Calu3 (cell line): ENCODE results near the gene APBB1. TPM values are rescaled to one million over a fixed set of nuclear protein-coding genes. Genes with fewer than 3 reads are reported as not detected.

Experiments used
- BruUV-seq: library from RNA; stranded (reverse); fragments of 400-500 nt; replicated peaks from 2 replicates; lab custom pipeline; 2021; lab: Mats Ljungman, UMichigan
- CTCF ChIA-PET: fragments of 300-600 bp; sonication (Branson Sonifier 250); formaldehyde crosslinking; loops from one replicate; lab custom pipeline; 2022; ENCODE audit warnings: antibody characterized with exemption; lab: Charles Lee
- DNase-seq: peaks from one replicate; pipeline ENCODE4 v3.0.0; 2022
- H3K27ac Mint-ChIP-seq: one replicate; pipeline ENCODE4 v1.8.0; 2022; ENCODE audit warnings: mixed read lengths; ENCODE audit not compliant: unreplicated experiment
- H3K27me3 Mint-ChIP-seq: one replicate; pipeline ENCODE4 v1.8.0; 2022; ENCODE audit warnings: mixed read lengths; ENCODE audit not compliant: unreplicated experiment
- H3K36me3 Mint-ChIP-seq: one replicate; pipeline ENCODE4 v1.8.0; 2022; ENCODE audit warnings: mild to moderate bottlenecking, moderate library complexity, mixed read lengths; ENCODE audit not compliant: insufficient read depth, unreplicated experiment
- H3K4me1 Mint-ChIP-seq: one replicate; pipeline ENCODE4 v1.8.0; 2022; ENCODE audit warnings: mild to moderate bottlenecking, low read depth, mixed read lengths; ENCODE audit not compliant: unreplicated experiment
- H3K4me3 Mint-ChIP-seq: one replicate; pipeline ENCODE4 v1.8.0; 2022; ENCODE audit warnings: mild to moderate bottlenecking, low read depth, moderate library complexity, mixed read lengths; ENCODE audit not compliant: unreplicated experiment
- H3K9me3 Mint-ChIP-seq: one replicate; pipeline ENCODE4 v1.8.0; 2022; ENCODE audit warnings: low read depth, mixed read lengths; ENCODE audit not compliant: unreplicated experiment
- intact Hi-C: fragments of 100-400 bp; cut with micrococcal nuclease; formaldehyde crosslinking; loops from one replicate; pipeline ENCODE4 v1.10.0; 2022; ENCODE audit not compliant: unreplicated experiment
- total RNA-seq: library from RNA; stranded (reverse); gene quantifications from 2 replicates; pipeline ENCODE4 v1.2.3, GENCODE V29; 2022
- TF ChIP-seq, protein P1 (sequence below): fragments of 200-600 bp; IDR thresholded peaks from one replicate; pipeline ENCODE4 v1.8.0; 2022; ENCODE audit warnings: antibody characterized with exemption; ENCODE audit not compliant: unreplicated experiment

APBB1 gene
- total RNA-seq, 1 experiment from 2014 or later: 2.8 TPM

- H3K9me3 Mint-ChIP-seq: no peaks in the 10 kb centered on the region
- H3K4me3 Mint-ChIP-seq: no peak overlapping the region
- no peaks in the 10 kb centered on the region for H3K36me3 Mint-ChIP-seq
- H3K4me1 Mint-ChIP-seq: no peaks in the 10 kb centered on the region
- DNase-seq: no peak
- H3K27me3 Mint-ChIP-seq: peaks cover 18% of the 10 kb centered on the region
- intact Hi-C loops: no loop called here
- no peak overlapping the region for H3K27ac Mint-ChIP-seq
- no TSS peak for BruUV-seq
- TF ChIP-seq, protein P1, sequence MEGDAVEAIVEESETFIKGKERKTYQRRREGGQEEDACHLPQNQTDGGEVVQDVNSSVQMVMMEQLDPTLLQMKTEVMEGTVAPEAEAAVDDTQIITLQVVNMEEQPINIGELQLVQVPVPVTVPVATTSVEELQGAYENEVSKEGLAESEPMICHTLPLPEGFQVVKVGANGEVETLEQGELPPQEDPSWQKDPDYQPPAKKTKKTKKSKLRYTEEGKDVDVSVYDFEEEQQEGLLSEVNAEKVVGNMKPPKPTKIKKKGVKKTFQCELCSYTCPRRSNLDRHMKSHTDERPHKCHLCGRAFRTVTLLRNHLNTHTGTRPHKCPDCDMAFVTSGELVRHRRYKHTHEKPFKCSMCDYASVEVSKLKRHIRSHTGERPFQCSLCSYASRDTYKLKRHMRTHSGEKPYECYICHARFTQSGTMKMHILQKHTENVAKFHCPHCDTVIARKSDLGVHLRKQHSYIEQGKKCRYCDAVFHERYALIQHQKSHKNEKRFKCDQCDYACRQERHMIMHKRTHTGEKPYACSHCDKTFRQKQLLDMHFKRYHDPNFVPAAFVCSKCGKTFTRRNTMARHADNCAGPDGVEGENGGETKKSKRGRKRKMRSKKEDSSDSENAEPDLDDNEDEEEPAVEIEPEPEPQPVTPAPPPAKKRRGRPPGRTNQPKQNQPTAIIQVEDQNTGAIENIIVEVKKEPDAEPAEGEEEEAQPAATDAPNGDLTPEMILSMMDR: no peak
- CTCF ChIA-PET: interaction anchor here (1.6 kb wide), 1 partner anchor 9 kb away, joined by 5 read pairs; no protein-coding TSS in a partner anchor
Observed at GRCh38 chr11:6371825-6372224, 47.1 kb downstream of the APBB1 start.

- BruUV-seq: no TSS peak
- Mint-ChIP-seq H3K27me3 (no peaks in the 10 kb centered on the region), H3K9me3 (no peaks in the 10 kb centered on the region), H3K4me1 (no peaks in the 10 kb centered on the region), H3K4me3 (no peak overlapping the region), H3K27ac (no peak overlapping the region), H3K36me3 (no peaks in the 10 kb centered on the region)
- intact Hi-C loops: no loop called here
- TF ChIP-seq, protein P1: no peak
- peak; percentile 63 for DNase-seq
- CTCF ChIA-PET: interaction anchor here (1.1 to 1.2 kb wide), 2 partner anchors 12 to 14 kb away, joined by 3 to 5 read pairs; no protein-coding TSS in a partner anchor
Observed at GRCh38 chr11:6365659-6366058, 53.2 kb downstream of the APBB1 start.

- DNase-seq: peak; percentile 81
- intact Hi-C loops: loop anchor here (1.0 kb wide), 1 partner anchor 340 kb away; no protein-coding TSS in a partner anchor
- H3K27ac Mint-ChIP-seq: no peak overlapping the region
Observed at GRCh38 chr11:6362873-6363678, 55.8 kb downstream of the APBB1 start.

GRCh38 chr11:6362185-6362872 lies 56.6 kb downstream of the APBB1 start:
- BruUV-seq: no TSS peak
- no peak for DNase-seq
- Mint-ChIP-seq H3K4me3 (no peak overlapping the region), H3K9me3 (no peaks in the 10 kb centered on the region), H3K4me1 (peaks cover under 1% of the 10 kb centered on the region), H3K27ac (no peak overlapping the region), H3K27me3 (no peaks in the 10 kb centered on the region), H3K36me3 (no peaks in the 10 kb centered on the region)
- intact Hi-C loops: no loop called here
- TF ChIP-seq, protein P1: no peak
- CTCF ChIA-PET: interaction anchor here (0.6 to 2.0 kb wide), 21 partner anchors 9 to 553 kb away, joined by 3 to 21 read pairs (median 4); no protein-coding TSS in a partner anchor

More at GRCh38 chr11:6362873-6363678, 55.8 kb downstream of the APBB1 start:
- no peaks in the 10 kb centered on the region for H3K36me3 Mint-ChIP-seq
- TF ChIP-seq, protein P1: peak; percentile 57
- no peaks in the 10 kb centered on the region for H3K27me3 Mint-ChIP-seq
- no peak overlapping the region for H3K4me3 Mint-ChIP-seq
- H3K4me1 Mint-ChIP-seq: no peaks in the 10 kb centered on the region
- H3K9me3 Mint-ChIP-seq: no peaks in the 10 kb centered on the region
- CTCF ChIA-PET: interaction anchor here (0.5 to 2.0 kb wide), 23 partner anchors 9 to 554 kb away, joined by 3 to 21 read pairs (median 4); partner anchors contain the start of gene FHIP1B
- no TSS peak for BruUV-seq
